ENCODE measurements around the gene CCDC85A.

Gene CCDC85A

DNA sequence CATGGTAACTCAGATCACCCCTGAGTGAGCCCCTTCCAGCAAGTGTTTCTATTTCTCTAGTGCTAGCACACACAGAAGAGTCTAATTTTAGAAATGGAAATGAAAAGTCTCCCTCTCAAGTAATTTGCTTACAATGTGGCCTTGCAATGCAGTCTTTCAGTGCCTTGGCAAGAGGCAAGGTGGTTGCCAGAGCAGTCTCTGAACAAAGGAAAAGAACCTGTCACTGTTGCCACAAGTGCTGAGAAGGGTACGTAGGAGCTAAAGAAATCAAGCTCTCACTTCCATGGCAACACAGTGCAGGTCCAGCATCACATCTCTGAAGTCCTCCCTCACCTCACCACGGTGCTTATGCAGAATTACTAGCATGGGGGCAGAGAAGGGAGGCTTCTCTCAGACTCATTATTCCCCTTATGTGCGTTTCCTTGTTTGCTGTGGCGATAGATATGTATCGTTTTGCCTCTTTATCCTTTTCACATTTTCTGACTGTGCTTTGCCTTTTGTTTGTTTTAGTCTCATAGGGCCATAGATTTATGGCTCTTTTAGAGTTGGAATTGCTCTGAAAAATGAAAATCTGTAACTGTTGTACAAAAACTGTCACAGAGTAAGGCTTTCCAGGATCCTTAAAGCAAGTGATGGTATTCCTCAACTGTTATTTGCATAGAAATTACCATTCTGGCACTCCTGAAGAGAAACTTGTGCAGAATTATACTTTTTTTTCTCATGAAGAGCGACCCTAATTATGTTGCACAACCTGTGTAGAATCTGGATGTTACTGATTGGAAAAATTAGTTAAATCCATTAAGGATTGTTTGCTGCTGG, 164.8 kb downstream of the CCDC85A start:
- POLR2A ChIA-PET (ENCODE audit: low non-redundant PET), result no interaction called here
- TF ChIP-seq, protein P1, sequence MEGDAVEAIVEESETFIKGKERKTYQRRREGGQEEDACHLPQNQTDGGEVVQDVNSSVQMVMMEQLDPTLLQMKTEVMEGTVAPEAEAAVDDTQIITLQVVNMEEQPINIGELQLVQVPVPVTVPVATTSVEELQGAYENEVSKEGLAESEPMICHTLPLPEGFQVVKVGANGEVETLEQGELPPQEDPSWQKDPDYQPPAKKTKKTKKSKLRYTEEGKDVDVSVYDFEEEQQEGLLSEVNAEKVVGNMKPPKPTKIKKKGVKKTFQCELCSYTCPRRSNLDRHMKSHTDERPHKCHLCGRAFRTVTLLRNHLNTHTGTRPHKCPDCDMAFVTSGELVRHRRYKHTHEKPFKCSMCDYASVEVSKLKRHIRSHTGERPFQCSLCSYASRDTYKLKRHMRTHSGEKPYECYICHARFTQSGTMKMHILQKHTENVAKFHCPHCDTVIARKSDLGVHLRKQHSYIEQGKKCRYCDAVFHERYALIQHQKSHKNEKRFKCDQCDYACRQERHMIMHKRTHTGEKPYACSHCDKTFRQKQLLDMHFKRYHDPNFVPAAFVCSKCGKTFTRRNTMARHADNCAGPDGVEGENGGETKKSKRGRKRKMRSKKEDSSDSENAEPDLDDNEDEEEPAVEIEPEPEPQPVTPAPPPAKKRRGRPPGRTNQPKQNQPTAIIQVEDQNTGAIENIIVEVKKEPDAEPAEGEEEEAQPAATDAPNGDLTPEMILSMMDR (conservative IDR thresholded peaks at IDR 0.05; ENCODE audit: low read depth), result no peak
- CTCF ChIA-PET, result no interaction called here
- DNase-seq (ENCODE audit: low spot score), result no peak
- H3K27ac ChIP-seq, result no peak overlapping the region

DNA sequence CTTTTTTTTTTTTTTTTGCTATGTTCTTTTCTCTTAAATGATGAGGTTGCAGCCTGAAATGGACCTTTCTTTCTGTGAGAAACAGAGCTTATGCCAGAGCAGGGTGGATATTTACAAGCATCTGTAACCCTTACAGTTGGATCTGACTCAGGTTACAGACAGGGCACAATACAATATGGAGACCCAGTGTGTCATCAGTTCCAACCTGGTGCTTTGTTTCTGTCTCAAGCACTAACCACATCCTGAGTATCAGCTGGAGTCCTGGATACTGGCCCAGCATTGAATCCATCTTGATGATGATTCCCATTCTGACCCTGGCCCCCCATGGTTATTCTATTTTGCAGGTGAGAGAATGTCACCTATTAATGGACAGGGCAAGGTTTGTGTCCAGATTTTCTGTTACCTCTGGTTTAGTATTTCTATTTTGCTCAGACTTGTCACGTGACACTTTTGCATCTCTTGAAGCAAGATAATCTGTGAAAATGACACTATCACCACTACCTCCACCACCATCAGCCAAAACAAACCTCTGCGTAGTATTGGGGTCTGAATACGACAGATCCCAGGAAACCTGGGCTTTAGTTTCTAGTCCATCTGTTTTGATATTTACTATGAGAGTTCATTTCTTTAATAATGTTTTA, 174.0 kb downstream of the CCDC85A start:
- DNase-seq (ENCODE audit: low spot score), result no peak
- TF ChIP-seq, protein P1 (conservative IDR thresholded peaks at IDR 0.05; ENCODE audit: low read depth), result no peak
- POLR2A ChIA-PET (ENCODE audit: low non-redundant PET), result no interaction called here
- CTCF ChIA-PET, result interaction anchor here (0.6 kb wide), 1 partner anchor 1106 kb away, joined by 3 read pairs; no protein-coding TSS in a partner anchor
- H3K27ac ChIP-seq, result no peak overlapping the region

DNA sequence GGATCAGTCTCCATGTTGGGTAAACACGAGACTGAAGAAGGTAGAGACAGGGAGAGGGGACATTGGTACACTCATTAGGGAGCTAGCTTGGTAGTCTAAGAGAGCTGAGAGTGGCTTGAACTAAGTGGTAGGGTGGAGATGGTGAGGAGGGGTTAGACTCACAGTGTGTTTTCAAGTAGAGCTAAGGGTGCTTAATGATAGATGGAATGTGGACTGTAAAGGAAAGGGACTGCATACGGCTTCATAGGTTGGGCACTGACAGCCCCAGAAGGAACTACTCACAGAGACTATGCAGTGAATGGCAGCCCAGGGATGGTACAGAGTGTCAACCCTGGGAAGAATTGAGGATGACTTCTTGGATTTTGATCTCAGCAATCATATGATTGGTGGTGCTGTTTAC, 178.1 kb downstream of the CCDC85A start:
- POLR2A ChIA-PET (ENCODE audit: low non-redundant PET), result no interaction called here
- TF ChIP-seq, protein P1 (conservative IDR thresholded peaks at IDR 0.05; ENCODE audit: low read depth), result no peak
- CTCF ChIA-PET, result interaction anchor here (0.7 kb wide), 1 partner anchor 231 kb away, joined by 4 read pairs; no protein-coding TSS in a partner anchor
- H3K27ac ChIP-seq, result no peak overlapping the region
- DNase-seq (ENCODE audit: low spot score), result no peak

DNA sequence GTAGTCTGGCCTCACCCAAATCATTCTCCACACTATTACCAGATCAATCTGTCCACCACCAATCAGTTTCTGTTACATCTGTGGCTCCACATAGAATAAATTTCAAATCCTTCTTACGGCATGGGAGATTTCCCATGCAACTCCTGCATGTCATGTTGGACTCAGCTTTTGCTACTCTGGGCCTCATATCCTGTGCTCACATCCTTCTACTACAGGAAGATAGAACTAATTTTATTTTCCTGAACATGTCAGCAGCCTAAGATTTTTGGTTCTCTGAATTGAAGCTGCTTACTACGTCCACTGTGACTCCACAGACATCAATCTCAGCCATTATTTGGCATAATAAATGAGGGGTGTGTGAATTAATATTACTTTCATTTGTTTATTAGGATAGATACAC, 181.1 kb downstream of the CCDC85A start:
- no peak for DNase-seq (ENCODE audit: low spot score)
- TF ChIP-seq, protein P1 (conservative IDR thresholded peaks at IDR 0.05; ENCODE audit: low read depth), result no peak
- ChIA-PET CTCF (no interaction called here), POLR2A (ENCODE audit: low non-redundant PET) (no interaction called here)
- no peak overlapping the region for H3K27ac ChIP-seq

DNA sequence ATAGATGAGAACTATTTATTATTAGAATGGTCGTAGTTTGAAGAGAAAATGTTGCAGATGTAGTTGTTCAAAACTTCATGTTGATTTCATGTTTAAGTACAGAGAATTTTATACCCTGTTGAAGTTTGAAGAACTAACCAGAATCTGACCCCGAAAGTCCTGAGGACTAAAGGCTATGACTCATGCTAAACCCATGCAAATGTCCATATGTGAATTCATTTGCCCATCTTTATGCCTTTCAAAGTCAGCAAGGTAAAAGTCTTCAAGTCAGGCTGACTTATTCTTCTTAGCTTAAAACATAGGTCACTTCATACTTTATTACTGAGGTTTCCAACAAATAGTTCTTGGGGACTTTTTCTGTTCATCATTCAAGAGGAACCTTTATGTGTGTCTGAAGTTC, 185.5 kb downstream of the CCDC85A start:
- no peak for DNase-seq (ENCODE audit: low spot score)
- H3K27ac ChIP-seq, result no peak overlapping the region
- POLR2A ChIA-PET (ENCODE audit: low non-redundant PET), result no interaction called here
- TF ChIP-seq, protein P1 (conservative IDR thresholded peaks at IDR 0.05; ENCODE audit: low read depth), result no peak
- CTCF ChIA-PET, result no interaction called here

DNA sequence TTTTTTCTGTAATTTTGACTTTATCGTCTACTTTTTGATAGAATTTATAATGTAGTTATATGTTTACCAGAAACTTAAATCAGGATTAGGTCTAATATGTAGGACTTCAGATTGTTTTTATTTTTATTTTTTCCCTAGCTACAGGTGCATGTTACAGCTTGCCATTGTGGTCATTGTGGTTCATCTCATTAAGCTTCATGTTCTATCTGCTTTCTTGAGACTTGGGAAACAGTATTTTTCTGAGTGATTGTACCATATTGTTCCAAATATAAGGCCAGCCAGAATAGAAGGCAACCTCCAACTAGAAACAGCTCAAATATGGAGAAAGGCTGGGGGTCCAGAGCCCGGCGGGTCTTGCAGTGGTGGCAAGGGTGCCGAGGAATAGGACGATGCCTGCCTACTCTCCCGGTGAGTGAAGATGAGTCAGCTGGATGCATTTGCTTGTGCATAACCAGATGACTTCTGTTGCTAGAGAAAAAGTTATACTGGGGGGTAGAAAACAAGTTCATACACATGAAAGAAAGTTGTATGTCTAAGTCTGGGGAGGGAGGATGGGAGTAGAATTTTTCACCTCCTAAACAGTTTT, 188.4 kb downstream of the CCDC85A start:
- ChIA-PET POLR2A (ENCODE audit: low non-redundant PET) (no interaction called here), CTCF (no interaction called here)
- DNase-seq (ENCODE audit: low spot score), result peak; percentile 50
- H3K27ac ChIP-seq, result no peak overlapping the region
- TF ChIP-seq, protein P1 (conservative IDR thresholded peaks at IDR 0.05; ENCODE audit: low read depth), result no peak

Data from RWPE1 (cell line).